NT2/D1 (cell line): Measurements from ENCODE around the gene BEND6.

ENCODE experiments used
- SUZ12 ChIP-seq: IDR thresholded peaks from 2 replicates; pipeline ENCODE4 v1.6.1; 2011; ENCODE audit not compliant: insufficient read length, insufficient read depth; ENCODE audit errors: extremely low read depth
- YY1 ChIP-seq: IDR thresholded peaks from 2 replicates; pipeline ENCODE4 v1.6.1; 2011; ENCODE audit not compliant: insufficient read length, insufficient read depth
- ZNF274 ChIP-seq: IDR thresholded peaks from 2 replicates; pipeline ENCODE4 v1.6.1; 2011; ENCODE audit warnings: mild to moderate bottlenecking, low read depth, low read length

- TF ChIP-seq ZNF274 (no peak), YY1 (no peak), SUZ12 (no peak)
Measured at GRCh38 chr6:57069920-57070331, 115.0 kb downstream of the BEND6 start.
